Measurements from ENCODE around the gene TSFM.

TSFM gene

DNA sequence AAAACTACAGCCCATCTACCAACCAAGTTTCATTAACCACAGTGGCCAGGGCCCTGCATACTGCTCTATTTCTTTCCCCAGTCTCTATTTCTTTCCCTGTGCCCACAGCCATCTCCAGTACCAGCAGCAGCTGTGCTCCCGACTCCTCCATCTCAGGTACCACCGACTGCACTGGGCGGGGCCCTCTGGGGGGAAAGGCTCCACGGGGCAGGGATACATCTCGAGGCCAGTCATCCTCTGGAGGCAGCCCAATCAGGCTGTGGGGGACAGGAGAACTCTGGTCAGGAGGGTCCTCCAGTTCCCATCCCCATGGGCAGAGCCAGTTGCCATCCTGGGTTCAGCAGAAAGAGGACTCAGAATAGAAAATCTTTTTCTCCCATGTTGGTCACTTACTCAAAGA, 33.5 kb upstream of the TSFM start:
- TF ChIP-seq, protein P1, sequence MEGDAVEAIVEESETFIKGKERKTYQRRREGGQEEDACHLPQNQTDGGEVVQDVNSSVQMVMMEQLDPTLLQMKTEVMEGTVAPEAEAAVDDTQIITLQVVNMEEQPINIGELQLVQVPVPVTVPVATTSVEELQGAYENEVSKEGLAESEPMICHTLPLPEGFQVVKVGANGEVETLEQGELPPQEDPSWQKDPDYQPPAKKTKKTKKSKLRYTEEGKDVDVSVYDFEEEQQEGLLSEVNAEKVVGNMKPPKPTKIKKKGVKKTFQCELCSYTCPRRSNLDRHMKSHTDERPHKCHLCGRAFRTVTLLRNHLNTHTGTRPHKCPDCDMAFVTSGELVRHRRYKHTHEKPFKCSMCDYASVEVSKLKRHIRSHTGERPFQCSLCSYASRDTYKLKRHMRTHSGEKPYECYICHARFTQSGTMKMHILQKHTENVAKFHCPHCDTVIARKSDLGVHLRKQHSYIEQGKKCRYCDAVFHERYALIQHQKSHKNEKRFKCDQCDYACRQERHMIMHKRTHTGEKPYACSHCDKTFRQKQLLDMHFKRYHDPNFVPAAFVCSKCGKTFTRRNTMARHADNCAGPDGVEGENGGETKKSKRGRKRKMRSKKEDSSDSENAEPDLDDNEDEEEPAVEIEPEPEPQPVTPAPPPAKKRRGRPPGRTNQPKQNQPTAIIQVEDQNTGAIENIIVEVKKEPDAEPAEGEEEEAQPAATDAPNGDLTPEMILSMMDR (conservative IDR thresholded peaks at IDR 0.05; ENCODE audit: low read depth, low read length) = no peak
- no peak for DNase-seq (ENCODE audit: low read depth)
- H3K4me3 ChIP-seq (ENCODE audit: low read length) = no peak overlapping the region

DNA sequence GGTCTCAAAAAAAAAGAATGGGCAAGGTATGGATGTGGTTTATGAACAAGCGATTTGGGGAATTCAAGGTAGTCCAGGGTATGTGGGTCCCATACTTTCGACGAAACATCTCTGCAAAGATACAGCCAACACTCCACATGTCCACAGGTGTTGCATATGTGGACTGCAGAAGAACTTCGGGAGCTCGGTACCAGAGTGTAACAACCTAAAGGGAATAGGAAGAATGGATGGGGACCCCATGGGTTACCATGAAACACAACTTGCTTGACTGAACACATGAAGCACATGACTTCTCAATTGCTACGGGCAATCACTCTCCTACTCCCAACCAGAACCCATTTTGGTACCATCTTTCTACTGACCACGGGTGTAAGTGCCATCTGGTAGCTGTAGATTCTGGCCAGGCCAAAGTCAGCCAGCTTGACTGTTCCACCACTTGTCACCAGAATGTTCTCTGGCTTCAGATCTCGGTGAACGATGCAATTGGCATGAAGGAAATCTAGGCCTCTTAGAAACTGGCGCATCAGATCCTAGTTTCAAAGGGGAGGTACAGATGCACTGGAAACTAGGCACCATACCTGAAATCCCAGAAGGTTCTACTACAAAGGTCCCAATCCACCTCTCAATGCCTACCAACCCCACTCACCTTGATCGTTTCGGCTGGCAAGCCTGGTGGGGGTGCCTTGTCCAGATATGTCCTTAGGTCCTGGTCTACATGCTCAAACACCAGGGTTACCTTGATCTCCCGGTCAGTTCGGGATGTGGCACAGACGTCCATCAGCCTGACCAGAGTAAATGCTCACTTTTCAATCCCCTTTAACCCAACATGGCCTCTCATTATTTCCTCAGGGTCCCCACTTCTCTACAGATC, 31.8 kb upstream of the TSFM start:
- TF ChIP-seq, protein P1 (conservative IDR thresholded peaks at IDR 0.05; ENCODE audit: low read depth, low read length) = no peak
- no peak for DNase-seq (ENCODE audit: low read depth)
- peak overlapping the region; percentile 90 for H3K4me3 ChIP-seq (ENCODE audit: low read length)

DNA sequence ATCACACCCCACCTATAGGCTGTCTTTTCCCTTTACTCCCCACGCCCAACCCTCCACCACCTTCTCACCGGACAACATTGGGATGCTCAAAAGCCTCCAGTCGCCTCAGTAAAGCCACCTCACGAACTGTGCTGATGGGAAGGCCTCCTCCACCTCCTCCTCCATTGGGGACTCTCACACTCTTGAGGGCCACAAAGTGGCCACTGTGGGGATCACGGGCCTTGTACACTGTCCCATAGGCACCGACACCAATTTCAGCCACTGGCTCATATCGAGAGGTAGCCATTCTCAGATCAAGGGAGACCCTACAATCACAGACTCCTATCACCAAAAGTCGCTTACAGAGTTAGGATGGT, 31.2 kb upstream of the TSFM start:
- peak overlapping the region; percentile 90 for H3K4me3 ChIP-seq (ENCODE audit: low read length)
- TF ChIP-seq, protein P1 (conservative IDR thresholded peaks at IDR 0.05; ENCODE audit: low read depth, low read length) = no peak
- no peak for DNase-seq (ENCODE audit: low read depth)

DNA sequence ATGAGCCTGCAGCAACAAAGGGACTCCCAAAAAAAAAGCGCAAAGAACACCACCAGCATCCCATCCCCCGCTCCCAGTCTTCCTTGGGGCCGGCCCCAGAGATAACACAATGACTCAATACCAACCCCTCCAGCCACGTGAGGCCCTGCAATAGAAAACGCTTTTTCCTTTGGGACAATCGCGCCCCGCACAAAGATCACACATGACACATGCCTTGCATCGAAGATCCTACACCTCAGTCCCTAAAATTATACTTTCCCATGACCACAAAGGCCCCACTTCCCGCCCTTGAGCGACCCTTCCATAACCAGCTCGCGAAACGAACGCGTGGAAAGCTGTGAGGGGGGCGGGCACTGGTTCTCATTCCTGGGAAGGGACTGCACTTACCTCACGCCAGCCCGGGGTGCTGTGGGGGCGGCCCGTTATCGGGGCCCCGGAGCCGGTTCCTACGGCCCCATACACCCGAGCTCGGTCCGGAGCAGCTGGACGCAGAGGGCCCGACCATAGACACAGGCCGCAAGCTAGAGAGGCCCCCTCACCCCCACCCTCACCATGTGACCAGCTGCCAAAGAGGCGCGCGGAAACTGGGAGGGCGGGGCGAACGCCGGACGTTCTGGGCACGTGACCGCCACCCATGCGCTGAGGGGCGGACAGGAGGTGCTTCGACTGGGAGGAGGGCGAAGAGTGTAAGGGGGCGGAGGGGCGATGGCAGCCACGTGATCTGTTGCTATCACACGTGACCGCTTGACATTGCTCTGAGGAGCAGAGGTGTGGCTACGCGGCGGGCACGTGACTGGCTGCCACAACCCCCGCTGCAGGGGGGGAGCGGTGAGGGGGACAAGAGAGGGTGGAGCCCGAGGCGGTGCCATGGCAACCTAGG, 30.6 kb upstream of the TSFM start, which contains the start of gene CDK4:
Gene CDK4, minus strand, starts transcription at position 523 of the 880 bp plus-strand sequence. CDS start 593 bp downstream, outside the sequence.
- peak; percentile 98 for DNase-seq (ENCODE audit: low read depth)
- peak within 1 kb of the TSS; percentile 90 for H3K4me3 ChIP-seq (ENCODE audit: low read length)
- TF ChIP-seq, protein P1 (conservative IDR thresholded peaks at IDR 0.05; ENCODE audit: low read depth, low read length) = no peak

DNA sequence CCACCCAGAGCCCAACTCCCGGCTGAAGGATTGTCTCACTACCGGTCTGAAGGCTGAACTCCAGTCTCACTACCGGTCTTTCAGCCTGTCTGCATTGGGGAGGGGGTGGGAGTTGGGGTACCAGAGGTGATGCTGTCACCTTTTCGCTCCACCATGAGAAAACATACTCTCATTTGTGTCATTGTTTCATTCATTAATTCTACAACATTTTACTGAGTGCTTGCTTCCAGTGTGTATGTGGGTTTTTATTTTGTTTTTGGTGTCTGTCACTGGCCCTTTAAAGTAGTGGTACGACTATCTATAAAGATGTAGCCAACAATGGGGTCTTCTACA, 30.0 kb upstream of the TSFM start:
- no peak for DNase-seq (ENCODE audit: low read depth)
- peak overlapping the region; percentile 49 for H3K4me3 ChIP-seq (ENCODE audit: low read length)
- TF ChIP-seq, protein P1 (conservative IDR thresholded peaks at IDR 0.05; ENCODE audit: low read depth, low read length) = no peak

DNA sequence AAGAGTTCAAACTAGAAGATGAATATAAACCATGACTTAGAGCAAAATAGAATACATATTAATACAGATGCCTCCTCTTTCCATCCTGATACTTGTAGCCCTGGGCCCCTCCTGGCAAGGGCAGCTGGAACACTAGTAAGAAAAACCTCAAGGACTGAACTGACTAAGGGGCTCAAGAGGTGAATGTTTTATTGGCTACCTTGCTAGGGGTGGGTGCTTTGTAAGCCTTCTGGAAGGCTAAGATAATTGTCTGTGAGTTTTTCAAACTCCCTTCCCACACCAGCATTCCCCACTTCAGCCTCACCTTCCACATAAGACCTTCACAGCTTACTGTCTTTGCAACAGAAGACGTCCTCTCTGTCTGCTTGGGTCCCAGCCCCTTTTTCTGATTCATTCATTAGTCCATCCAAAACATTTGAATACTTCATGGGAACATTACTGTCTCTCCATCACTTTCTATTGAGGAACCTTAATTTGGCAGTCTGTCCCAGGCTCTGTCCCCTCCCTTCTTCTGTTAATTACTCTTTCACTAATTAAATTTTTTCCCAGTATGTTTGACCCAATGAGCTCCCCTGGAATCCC, 28.7 kb upstream of the TSFM start:
- TF ChIP-seq, protein P1 (conservative IDR thresholded peaks at IDR 0.05; ENCODE audit: low read depth, low read length) = no peak
- H3K4me3 ChIP-seq (ENCODE audit: low read length) = no peak overlapping the region
- DNase-seq (ENCODE audit: low read depth) = no peak
